Medulla oblongata (tissue), 1 donor: ENCODE measurements around the gene CDH22.

Source experiments
- DNase-seq: peaks from one replicate; pipeline ENCODE4 v3.0.0-alpha.2; 2015; ENCODE audit errors: extremely low spot score

The CDH22 gene

DNA sequence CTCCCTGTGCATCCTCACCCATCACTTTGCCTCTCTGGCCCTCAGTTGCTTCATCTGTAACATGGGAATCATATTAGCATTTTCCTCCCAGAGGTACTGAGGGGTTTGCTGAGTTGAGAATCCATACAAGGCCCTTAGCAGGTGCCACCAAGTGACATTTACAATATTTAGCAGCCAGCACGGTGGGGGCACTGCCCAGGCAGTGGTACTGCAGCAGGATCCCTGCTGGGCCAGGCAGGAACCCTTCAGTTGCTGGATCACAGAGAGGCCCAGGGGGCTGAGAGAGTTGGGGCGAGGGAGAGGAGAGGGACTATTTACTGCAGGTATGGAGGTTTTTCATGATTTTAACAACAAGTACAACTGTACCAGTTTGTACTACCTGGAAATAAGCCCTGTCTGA is 65.9 kb downstream of the CDH22 start:
- no peak for DNase-seq

DNA sequence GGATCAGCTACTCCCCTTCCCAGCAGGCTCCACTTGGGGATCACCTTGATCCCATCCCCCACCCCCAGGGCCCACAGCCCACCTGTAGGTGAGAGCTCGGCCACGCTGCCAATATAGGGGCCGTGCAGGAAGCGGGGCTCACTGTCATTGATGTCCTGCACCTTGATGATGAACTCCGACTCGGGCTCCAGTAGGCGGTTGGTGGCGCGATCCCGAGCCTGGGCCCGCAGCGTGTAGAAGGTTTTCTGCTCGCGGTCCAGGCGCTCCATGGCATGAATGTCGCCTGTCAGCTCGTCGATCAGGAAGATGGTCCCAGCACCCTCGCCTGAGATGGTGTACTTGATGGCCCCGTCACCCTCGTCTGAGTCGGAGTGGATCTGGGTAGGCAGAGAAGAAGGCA is 67.4 kb downstream of the CDH22 start:
- DNase-seq = no peak

DNA sequence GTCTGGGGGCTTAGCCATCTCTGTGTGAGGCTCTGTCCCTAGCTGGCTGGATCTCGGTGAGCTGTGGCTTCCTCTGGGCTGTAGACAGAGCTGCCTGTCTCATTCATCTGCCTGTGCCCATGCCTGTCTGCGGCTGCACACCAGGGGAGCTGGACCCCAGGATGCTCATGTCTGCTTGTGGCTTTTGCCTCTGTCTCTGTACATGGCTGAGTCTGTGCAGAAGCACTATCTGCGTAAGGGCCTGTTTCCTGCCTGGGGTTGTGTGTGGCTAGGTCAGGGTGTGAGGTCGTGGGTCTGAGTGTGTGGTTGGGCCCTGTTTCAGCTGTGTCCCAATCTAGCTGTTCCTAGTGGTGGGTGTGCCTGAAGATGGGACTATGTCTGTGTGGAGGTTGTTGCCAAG is 68.2 kb downstream of the CDH22 start:
- no peak for DNase-seq

GRCh38 chr20:46237736-46238135 is 70.6 kb downstream of the CDH22 start:
- DNase-seq = no peak

DNA sequence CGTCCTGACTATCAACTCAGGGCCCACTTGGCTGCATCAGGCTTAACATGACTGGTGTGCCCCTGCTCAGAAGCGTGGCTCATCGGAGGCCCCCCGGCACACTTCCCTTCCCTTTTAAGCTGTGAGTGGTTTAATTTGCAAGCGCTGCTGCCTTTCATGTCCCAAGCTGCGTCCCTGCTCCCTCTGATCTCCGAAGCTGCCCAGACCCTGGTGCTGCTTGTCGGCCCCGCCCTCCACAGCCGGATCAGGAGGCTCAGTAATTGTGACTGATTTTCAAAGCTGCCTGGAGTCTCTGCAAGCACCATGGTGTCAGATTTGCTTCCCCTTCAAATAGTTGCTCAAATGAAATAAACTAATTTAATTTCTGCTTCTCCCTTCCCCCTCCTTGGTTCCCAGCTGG is 71.1 kb downstream of the CDH22 start:
- no peak for DNase-seq

- DNase-seq = no peak
These were observed 73.2 kb downstream of the CDH22 start for GRCh38 chr20:46235077-46235476.

DNA sequence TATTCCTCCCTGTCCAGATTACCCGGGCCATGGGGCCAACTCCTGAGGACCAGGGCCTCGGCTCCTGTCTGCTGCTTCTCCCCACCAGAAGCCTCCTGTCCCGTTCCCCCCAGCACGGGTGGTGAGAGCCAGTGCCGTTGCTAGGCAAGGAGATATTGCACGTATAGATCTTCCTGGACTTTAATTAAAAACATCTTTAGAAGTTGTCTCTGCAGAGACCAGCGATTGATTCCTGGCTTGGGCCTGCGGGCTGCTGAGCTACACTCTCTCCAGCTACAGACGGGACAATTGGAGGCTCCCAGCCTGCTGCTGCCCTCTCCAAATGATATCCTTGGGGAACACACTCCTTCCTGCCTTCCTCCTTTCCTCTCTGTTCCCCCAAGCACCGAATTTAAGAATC is 74.6 kb downstream of the CDH22 start:
- DNase-seq = no peak

- no peak for DNase-seq
These were observed 75.8 kb downstream of the CDH22 start for GRCh38 chr20:46232539-46232938.

- no peak for DNase-seq
These were observed 77.5 kb downstream of the CDH22 start for GRCh38 chr20:46230801-46231282.

DNA sequence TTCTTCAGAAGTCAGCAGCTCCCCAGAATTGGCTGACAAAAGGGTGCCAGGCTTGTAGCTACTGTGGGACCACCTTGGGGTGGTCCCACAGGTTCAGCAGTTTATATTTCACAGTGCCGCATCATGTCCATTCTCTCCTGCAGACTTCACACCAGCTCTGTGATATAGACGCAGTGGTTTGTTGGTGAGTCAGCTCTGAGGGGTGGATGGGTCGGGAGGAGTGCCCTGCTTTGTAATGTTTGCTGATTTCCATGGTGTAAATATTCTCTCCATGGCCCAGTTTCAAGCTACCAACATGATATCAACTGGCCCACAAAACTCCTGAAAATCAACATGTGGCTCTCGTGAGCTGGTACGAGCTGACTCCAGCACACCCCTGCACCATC is 78.2 kb downstream of the CDH22 start:
- no peak for DNase-seq

GRCh38 chr20:46229478-46230105 is 78.7 kb downstream of the CDH22 start:
- no peak for DNase-seq

GRCh38 chr20:46228670-46229069 is 79.6 kb downstream of the CDH22 start:
- no peak for DNase-seq

DNA sequence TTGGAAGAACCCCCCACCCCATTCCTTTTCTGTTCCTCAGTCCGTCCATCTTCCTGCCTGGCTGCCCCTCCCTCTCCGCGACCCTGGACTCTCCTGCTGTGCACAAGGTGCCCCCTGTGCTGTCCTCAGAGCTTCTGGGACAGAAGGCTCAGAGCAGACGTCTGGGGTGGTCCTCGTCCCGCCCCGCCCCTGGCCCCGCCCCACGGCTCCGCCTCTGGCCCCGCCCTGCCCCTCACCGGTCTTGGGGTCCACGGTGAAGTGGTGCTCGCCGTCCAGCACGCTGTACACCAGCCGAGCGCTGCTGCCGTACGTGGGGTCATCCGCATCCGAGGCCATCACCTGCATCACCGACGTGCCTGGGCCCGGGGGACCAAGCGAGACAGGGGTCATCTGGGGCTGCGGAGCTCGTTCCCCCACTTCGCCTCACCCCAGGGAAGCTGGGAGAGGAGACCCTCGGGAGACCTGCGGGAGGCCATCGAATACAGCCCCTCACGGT is 81.0 kb downstream of the CDH22 start:
- no peak for DNase-seq

DNA sequence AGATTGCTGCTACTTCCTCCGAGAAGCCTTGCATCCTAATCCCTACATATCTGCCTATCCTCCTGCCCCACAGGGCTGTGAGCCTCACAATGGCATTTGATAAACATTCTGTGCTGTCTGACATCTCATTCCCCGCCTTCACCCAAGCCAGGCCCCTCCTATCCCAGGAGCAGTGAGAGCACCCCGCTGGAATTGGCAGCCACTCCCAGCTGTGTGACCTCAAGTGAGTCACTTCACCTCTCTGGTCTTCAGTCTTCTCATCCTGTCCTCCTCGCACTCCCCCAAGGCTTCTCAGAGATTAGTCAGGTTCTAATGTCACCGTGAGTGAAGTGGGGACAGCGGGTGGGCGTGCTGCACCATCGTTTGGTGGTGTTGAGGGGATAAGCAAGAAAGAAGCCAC is 81.7 kb downstream of the CDH22 start:
- no peak for DNase-seq

GRCh38 chr20:46222521-46223007 is 85.7 kb downstream of the CDH22 start:
- no peak for DNase-seq

- peak; percentile 57 for DNase-seq
These were observed 87.0 kb downstream of the CDH22 start for GRCh38 chr20:46221256-46221833.

GRCh38 chr20:46220455-46221207 is 87.7 kb downstream of the CDH22 start:
- DNase-seq = peak; percentile 24

- DNase-seq = no peak
These were observed 88.4 kb downstream of the CDH22 start for GRCh38 chr20:46219920-46220319.

DNA sequence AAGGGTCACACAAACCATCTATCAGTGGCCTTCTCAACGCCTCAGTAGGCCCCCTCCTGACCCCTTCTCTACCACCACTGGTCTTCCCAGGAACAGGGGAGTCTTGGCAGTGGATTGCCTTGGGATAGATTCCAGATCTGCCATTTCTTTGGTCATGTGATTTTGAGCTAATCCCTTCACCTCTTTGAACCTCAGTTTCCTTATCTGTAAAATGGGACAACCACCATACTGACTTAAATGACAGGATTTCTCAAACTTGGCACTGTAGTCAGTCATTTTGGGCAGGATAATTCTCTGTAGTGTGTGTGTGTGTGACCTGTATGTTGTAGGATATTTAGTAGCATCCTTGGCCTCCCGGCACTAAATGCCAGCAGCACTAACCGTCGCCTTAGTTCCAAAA is 89.1 kb downstream of the CDH22 start:
- DNase-seq = no peak

DNA sequence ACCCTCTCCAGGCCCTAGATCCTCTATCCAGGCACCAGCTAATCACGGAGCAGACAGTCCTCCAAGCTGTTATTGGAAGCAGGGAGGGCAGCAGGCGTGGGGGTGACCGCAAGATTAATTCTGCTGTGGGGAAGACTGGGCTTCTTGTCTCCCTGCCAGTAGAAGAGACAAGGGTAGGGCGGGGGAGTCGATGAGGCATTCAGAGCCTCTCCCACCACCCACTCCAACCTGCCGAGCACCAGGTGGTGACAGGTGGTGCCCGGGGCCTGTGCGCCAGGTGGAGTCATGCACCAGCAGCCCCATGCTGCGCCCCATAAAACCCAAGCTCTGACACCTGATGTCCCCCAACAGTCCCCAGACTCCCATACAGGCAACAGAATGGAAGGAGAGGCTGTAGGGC is 89.6 kb downstream of the CDH22 start:
- DNase-seq = no peak

- DNase-seq = no peak
These were observed 90.7 kb downstream of the CDH22 start for GRCh38 chr20:46217583-46217982.

DNA sequence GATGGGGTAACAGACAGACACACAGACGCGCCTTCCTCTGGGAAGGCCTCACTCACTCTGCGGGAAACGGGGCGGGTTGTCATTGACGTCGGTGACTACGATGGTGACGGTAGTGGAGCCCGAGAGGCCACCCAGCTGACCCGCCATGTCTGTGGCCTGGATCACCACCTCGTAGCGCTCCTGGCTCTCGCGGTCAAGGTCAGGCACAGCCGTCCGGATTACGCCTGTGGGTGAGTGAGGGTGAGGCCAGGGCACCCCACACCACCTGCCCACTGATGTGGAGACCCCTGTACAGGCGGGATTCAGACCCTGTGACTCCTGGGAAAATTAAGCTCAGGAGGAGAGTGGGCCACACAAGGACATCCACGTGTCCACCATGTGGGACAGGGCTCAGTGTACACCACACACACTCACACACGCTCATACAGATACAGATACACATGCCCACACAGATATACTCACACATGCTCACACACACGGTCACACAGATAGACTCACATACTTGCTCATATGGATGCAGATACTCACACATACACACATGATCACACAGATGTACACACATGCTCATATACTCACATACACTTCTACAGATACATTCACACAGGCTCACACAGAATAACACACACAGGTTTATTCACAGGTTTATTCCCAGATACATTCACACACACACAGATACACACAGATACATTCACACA is 91.4 kb downstream of the CDH22 start:
- no peak for DNase-seq
